Fibroblast of skin of right quadriceps (primary cell): ENCODE results near the gene PPIF.
"Not testable (repeated sequence)": the region's sequence is repeated elsewhere in the genome, so short reads cannot be mapped to it uniquely, and the experiment has no call there.

ENCODE experiments used
- DNase-seq: peaks from one replicate; pipeline ENCODE4 v3.0.0-alpha.2; 2013

PPIF gene

GRCh38 chr10:79332610-79333315 is 14.5 kb upstream of the PPIF start:
- DNase-seq = not testable (repeated sequence)

DNA sequence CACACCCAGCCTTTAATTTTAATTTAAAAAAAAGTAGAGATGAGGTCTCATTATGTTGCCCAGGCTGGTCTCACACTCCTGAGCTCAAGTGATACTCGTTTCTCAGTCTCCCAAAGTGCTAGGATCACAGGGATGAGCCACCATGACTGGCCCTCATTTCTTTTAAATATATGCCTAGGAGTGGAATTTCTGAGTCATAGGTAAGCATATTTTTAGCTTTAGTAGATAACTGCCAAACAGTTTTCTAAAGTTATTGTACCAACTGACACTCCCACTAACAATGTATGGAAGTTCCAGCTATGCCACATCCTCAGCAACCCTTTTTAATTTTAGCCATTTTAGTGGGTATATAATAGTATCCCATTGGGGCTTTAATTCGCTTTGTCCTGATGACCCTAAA is 13.8 kb upstream of the PPIF start:
- peak; percentile 80 for DNase-seq

GRCh38 chr10:79334573-79334972 is 12.7 kb upstream of the PPIF start:
- DNase-seq = no peak

- DNase-seq = no peak
Measured at GRCh38 chr10:79335094-79335469, 12.2 kb upstream of the PPIF start.

DNA sequence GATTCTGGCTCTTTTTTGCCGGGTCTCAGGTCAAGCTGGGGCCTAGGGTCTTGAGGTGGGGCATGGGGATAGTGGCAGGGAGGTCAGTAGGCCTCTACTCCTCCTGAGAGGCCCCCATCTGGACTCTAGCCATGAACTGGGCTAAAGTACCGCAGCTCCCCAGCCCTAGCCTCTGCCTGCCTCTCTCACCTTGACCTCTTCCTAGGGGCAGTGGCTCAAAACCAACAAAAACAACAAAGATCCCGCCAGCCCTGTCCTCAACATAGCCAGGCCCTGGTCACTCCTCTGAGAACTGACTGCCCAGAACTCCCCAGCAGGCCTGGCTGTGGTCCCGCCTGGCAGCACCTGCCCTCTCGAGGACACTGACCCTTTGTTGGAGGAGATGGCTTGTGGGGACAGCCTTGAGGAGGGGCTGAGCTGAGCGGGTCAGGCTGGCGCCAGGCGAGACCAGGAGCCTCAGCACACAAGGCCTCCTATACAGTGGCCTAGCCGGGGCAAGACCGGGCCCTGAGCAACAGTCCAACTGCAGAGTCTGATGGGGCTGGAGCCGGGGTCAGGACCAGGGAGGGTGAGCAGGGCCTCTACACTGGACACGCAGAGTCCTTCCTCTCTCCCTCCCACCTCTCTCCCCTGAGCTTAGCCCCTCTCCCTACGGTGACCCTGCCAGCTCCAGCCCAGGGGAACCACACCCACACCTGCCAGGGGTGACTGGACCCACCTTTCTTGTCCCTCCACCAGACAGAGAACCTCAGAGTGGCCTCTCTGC is 11.6 kb upstream of the PPIF start:
- no peak for DNase-seq

GRCh38 chr10:79336276-79336675 is 11.0 kb upstream of the PPIF start:
- no peak for DNase-seq

DNA sequence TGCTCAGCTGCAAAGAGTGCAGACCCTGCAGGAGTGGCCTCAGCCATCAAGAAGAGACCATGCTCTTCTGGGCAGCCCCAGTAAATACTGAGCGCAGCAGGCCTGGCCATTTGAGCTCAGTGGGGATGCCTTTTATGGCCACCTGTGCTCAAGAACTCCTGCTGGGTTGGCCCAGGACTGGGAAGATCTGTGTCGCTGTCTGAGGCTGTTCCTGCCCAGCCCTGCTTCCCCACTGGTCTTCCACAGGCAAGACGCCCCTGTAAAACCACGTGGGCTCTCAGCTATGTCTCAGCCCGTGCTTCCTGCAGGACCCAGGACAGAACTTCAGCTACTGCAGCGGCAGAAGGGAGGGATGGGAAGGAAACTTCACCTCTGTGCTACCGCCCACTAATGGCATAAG is 10.5 kb upstream of the PPIF start:
- no peak for DNase-seq

- DNase-seq = not testable (repeated sequence)
Measured at GRCh38 chr10:79337783-79338469, 9.3 kb upstream of the PPIF start.

DNA sequence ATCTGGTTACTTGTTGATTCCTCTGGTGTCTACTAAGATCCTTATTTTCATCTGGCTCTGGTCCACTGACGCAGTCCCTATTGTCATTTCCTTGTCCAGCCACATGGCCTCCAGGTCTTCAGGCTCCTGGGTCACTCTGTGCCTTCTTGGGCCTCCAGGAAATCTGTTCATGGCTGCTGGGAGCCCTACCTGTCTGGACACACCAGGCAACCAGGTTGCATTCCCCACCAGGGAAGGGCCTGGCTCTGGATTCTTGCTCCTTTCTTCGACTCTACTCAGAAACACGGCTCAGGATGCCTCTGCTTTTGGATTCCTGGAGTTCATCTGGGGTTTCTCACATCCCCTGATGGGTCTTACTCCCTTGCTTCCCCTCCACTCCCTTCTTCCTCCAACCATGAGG is 8.0 kb upstream of the PPIF start:
- no peak for DNase-seq

DNA sequence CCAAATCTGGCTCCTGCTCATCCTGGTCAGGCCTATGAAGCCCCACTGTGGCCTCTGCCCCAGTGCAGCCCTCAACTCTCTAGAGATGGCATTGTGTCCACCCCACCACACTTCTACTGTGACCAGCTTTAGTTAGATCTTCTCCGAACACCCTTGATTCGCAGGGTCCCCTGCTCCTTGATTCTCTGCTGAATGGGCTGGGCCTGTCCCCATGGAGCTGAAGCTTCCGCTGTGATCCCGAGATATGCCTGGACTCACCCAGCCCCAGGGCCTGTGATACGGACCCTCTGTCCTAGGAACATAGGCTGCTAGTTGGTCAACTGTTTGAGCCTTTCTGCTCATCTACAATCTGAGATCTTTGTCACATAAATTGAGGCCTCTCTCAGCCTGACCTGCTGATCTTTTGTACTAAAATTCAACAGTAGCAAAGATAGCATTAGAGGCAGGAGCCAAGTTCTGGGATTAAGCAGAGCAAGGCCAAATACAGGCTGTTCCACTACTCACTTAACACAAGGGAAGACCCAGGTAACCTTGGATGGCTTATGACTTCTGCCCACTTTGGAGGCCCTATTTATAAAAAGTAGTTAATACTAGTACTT is 6.5 kb upstream of the PPIF start:
- DNase-seq = no peak

DNA sequence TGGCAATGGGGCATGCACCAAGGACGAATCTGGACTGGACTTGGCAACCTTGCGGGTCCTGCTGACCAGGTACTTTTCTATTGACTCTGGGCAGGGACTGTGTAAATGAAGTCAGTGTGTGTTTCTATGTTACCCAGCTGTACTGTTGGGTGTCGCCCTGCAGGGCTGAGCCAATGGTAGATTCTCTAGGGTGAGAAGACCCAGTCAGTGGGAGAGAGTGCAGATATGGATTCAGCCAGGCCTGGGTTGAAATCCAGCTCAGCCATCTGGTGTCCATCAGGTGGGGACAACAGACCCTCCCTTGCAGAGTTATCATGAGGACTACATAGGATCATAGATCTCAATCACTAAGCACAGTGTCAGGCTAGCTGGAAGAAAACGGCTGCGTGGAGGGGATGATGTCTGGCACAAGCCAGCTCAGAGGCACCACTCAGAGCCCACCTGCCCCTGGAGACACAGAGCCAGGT is 4.9 kb upstream of the PPIF start:
- no peak for DNase-seq

DNA sequence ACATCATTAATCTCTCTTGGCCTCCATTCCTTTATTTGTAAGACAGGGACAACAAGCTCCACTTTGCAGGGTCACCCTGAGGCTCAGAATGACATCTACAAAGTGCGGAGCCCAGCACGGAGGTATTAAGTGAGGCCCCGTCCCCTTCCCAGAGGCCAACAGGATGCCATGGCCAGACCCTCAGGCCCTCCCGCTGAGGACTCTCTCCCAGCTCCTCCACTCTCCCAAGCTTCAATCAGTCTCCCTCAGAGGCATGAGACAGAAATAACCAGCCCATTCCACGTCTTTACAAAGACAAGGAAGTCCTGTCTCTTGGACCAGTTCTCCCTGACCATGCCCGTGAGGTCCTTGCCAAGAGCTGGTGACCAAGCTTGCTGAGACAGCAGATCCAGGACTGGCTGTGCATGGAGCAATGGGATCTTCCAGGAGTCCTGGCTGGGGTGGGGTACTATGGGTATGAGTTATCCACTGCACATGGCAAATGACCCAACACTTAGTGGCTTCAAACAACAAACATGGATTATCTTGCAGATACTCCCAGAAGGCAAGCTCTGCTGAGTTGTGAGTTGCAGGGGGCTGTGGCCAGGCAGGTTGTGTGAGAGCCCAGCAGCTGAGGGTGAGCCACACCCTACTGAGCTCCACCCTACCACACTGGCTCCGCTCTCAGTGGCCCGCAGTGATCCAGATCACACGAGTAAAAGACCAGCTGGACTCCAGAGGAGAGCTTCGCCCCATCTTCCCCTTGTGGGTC is 4.3 kb upstream of the PPIF start:
- no peak for DNase-seq

DNA sequence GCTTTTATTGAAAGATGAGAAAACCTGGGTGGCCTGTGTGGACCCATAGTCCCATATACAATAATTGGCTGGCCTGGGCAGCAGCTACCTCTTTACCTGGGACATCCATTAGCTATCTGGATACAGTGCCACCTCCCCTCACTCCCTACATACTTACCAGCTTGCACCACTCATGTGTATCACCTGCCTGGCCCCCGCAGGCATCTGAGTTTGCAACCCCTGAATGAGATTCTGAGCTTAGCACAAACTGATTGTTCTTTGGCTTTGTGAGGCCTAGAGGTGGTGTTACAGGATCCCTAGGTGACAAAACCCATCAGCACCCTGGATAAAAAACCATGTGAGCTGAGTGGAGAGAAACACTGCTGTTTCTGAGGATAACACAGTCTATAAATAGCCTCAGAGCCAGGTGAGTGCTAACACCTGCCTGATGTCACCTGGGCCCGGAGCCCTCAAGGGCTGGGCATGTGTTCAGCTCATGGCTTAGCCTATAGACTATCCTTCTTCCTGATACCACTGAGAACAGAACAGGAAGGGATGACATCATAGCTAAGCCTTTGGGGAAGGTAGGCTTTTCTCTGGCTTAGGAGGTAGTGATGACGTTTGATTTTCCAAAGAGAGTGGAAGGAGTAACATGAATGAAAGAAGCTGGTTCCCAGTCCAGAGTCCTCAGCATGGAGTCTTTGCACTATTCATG is 2.6 kb upstream of the PPIF start:
- DNase-seq = no peak

DNA sequence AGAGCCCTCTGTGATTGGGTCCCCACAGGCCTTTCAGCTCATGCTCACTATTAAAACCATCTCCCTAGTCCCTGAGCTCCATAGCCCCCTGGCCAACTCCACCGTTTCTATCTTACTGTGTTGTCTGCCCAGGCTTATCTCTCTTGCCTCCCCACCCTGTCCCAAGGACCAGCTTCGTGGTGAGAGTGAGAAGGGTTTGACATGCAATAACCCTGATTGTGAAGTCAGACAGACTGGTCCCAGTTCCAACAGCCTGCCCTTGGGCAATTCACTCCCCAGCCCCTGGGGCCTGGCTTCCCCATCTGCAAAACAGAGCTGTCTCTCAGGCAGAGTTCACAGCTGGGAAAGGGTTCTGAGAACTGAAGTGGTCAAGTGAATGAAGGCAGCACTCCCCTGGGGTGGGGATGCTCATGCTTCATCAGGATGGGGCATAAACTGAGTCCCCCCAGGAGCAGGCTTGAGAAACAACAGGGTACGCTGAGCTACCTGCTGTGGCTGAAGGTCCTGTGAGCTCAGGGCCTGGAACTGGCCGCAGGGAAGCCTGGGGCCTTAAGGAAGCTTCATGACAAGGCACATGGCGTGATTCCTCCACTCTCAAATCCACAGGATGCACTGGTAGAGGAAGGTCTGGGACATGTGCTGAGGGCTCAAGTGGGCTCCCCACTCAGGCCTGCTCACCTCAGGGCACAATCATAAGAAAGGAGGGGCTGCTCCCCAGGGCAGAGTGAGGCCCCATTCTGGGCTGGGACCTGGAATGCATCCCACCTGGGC is 1.8 kb upstream of the PPIF start:
- no peak for DNase-seq

DNA sequence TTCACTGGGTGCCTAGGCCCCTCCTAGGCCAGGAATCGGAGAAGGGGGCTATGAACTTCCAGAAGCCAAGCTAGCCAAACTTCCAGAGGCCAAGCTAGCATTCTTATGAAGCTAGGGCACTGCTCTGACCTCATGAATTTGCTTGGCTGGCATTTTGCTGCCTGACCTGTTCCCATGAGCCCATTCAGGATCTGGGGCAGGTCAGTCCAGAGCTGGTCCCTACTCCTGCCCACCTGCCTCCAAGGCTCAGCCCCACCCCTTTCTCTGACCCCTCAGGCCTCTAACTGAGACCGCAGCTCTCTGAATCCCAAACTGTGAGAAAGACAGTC is 1.3 kb upstream of the PPIF start:
- no peak for DNase-seq

GRCh38 chr10:79346388-79347225 is 662 bp upstream of the PPIF start:
- no peak for DNase-seq

DNA sequence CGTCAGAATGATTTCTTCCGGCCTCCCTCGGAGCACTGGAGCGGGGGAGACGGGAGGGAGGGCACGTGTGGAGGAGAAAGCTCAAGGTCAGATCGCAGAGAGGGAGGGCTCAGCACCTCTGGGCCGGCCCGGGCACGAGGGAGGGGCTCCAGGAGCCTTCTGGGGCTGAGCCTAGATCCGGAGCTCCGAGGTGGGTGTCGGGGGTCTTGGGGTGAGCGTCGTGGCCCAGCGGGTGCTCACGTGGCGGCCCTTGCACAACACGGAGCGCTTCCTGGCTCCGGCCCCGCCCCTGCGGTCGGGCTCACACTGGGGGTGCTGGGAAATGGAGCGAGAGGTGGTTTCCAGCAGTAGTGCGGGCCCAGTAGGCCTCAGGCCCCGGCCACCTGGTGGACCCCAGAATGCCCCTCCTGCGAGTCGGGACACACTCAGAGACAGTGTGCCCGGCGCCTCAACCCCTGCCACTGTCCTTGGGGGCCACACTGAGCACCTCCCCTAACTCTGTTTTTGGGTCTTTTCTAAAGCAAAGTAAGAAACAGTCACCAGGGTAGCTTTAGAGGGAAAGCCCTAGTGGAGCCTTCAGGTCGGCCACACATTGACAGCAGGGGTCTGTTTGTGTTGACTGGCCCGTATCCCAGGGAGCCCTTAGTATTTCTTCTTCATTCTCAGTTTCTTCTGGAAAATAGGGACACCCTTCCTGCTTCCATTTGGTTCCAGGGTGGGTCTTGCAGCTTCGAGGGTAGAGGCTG is 798 bp downstream of the PPIF start:
- peak; percentile 71 for DNase-seq

DNA sequence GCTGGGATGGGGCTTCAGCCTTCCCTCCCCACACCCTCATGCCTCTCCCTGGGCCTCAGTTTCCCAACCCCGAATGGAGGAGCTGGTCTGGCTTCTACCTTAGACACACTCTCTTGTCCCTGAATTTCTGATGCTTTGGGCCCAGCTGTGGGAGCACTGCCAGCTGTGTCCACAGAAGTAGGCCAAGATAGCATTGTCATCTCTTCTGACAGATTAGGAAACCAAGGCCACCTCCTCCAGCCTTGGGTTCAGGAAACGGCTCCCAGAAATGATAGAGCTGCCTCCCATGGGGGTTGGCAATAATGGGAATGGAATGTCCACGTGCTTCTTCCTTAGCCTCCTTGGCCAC is 1.3 kb downstream of the PPIF start:
- no peak for DNase-seq

DNA sequence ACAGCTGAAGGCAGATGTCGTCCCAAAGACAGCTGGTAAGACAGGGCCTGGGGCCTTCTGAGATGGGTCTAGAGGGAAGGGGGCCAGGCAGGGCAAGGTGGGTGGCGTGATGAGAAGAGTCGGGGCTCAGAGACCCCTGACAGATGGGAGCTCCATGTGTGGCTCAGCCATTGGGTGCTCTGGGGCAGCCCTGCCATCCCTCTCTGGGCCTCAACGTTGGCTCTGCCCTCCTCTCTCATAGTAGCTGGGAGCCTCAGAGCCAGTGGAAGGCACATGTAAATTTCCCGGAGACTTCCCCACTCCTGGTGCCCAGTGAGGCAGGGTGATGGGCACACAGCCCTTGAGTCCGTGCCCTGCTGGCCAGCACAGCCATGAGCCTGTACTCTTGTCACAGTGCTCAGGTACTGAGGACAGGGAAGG is 1.8 kb downstream of the PPIF start:
- DNase-seq = no peak
